ENCODE results near the gene EFHC1.

DNA sequence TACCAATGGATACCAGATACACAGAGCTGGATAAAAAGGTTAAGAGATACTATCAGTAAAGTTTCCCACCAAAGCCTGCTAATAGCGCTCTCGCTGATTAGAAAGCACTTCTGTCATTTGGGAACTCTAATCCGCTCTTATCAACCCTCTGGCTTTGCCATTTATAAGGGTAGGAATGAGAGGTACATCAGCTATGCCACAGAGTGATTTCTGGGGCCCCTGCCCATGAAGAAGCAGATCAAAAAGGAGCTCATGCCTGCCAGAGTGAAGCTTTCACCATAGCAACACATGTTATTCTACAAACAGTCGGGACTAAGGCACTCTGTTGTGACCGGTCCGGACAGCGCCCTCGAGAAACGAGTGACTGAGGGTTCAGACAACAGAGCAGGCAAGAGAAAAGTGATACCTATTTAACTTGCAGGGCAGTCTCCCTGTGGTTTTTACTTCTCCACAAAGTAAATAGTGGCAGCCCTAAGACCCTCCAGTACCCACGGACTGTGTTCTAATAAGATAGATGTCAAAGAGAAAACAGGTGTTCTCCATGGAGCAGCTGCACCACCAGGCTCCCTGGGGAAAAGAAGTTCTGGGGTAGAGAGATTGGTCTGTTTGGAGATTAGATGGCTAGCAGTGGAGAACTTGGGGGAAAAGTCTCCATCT lies 151.1 kb downstream of the EFHC1 start:
- no peak for TF ChIP-seq CTCF (conservative IDR thresholded peaks at IDR 0.05)
- TF ChIP-seq ZFX (IDR thresholded peaks at IDR 0.05): no peak
